Right renal cortex interstitium (tissue), 3 donors: ENCODE data around the gene CCDC185. TPM values are rescaled to one million over a fixed set of nuclear protein-coding genes. Genes with fewer than 3 reads are reported as not detected.
"Not testable (repeated sequence)": the region's sequence is repeated elsewhere in the genome, so short reads cannot be mapped to it uniquely, and the experiment has no call there.

ENCODE experiments used
- DNase-seq, 3 donors: peaks; one replicate each; pipeline ENCODE4 v3.0.0-alpha.2; 2013; ENCODE audit warnings: low read depth in 3 of 3, low spot score in 2 of 3
- polyA plus RNA-seq, 3 donors: library from polyadenylated mRNA; unstranded; fragments of 120-200 nt; gene quantifications; one replicate each; pipeline ENCODE4 v1.2.1, GENCODE V29; 2013; ENCODE audit not compliant: insufficient read length in 3 of 3

The CCDC185 gene
- polyA plus RNA-seq, 3 donors, result 0.06 to 0.10 (median 0.07) TPM

GRCh38 chr1:223390618-223391017 lies 2.6 kb upstream of the CCDC185 start:
- DNase-seq, result no peak

- no peak for DNase-seq
Measured at GRCh38 chr1:223394242-223394641, 1.0 kb downstream of the CCDC185 start.

- DNase-seq, result no peak
Measured at GRCh38 chr1:223394706-223395105, 1.5 kb downstream of the CCDC185 start.

GRCh38 chr1:223399393-223399792 lies 6.2 kb downstream of the CCDC185 start:
- DNase-seq, result not testable (repeated sequence)

GRCh38 chr1:223401873-223402789 lies 8.9 kb downstream of the CCDC185 start:
- no peak for DNase-seq

GRCh38 chr1:223402790-223403142 lies 9.6 kb downstream of the CCDC185 start:
- no peak for DNase-seq

- DNase-seq, result no peak
Measured at GRCh38 chr1:223403184-223403815, 10.1 kb downstream of the CCDC185 start.

GRCh38 chr1:223405507-223405906 lies 12.3 kb downstream of the CCDC185 start:
- no peak for DNase-seq

GRCh38 chr1:223410036-223410435 lies 16.8 kb downstream of the CCDC185 start:
- DNase-seq, result no peak

GRCh38 chr1:223411309-223411708 lies 18.1 kb downstream of the CCDC185 start:
- DNase-seq, result no peak

GRCh38 chr1:223411710-223412109 lies 18.5 kb downstream of the CCDC185 start:
- no peak for DNase-seq

GRCh38 chr1:223413216-223413615 lies 20.0 kb downstream of the CCDC185 start:
- no peak for DNase-seq

GRCh38 chr1:223417444-223417843 lies 24.2 kb downstream of the CCDC185 start:
- DNase-seq, result peak in 1 of 3 donors; percentile 2

- DNase-seq, result no peak
Measured at GRCh38 chr1:223417903-223418663, 24.9 kb downstream of the CCDC185 start.

GRCh38 chr1:223419115-223419514 lies 25.9 kb downstream of the CCDC185 start:
- DNase-seq, result no peak

GRCh38 chr1:223419561-223419960 lies 26.3 kb downstream of the CCDC185 start:
- DNase-seq, result no peak

- no peak for DNase-seq
Measured at GRCh38 chr1:223421025-223421424, 27.8 kb downstream of the CCDC185 start.

- DNase-seq, result no peak
Measured at GRCh38 chr1:223421676-223422075, 28.5 kb downstream of the CCDC185 start.

- no peak for DNase-seq
Measured at GRCh38 chr1:223422911-223423310, 29.7 kb downstream of the CCDC185 start.

- DNase-seq, result no peak
Measured at GRCh38 chr1:223423641-223424233, 30.5 kb downstream of the CCDC185 start.

- no peak for DNase-seq
Measured at GRCh38 chr1:223425550-223425949, 32.3 kb downstream of the CCDC185 start.
